SIG-M5 (cell line): ENCODE measurements around the gene TMEM273.

Experiments
- DNase-seq: peaks from one replicate; lab custom pipeline; 2025; lab: John Stamatoyannopoulos, UW

Gene TMEM273

GRCh38 chr10:49176310-49177268 lies 11.6 kb downstream of the TMEM273 start:
- DNase-seq: no peak

DNA sequence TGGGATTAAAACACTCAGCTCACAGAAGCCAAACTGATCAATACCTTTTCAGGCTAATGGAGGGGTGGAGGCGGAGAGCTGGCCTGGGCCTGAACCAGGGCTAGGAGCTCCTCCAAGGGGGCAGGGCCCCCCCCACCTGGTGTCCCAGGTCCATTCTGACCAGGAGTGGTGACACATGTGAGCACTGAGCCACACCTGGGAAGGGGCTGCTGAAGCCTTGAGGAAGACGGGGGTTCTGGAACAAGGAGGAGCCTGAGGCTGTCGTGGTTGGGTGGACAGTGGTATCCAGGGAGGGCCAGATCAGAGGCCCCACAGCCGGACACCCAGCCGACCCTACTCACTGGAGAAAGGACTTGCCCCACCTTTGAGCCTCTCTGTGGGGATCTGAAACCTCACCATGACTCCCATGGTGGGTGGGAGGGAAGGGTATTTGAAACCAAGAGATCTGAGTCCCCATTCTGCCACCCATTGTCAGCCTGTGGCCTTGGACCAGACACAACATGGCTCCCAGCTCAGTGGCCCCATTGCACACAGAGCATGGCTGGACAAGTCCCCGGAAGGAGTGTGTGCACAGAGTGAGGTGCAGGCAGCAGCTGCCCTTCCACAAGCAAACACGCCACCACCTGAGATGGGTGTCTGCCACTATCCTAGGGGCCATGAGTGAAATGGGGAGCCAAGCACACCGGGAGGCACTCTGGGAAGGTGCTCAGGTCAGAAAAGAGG lies 12.4 kb downstream of the TMEM273 start:
- DNase-seq: no peak

DNA sequence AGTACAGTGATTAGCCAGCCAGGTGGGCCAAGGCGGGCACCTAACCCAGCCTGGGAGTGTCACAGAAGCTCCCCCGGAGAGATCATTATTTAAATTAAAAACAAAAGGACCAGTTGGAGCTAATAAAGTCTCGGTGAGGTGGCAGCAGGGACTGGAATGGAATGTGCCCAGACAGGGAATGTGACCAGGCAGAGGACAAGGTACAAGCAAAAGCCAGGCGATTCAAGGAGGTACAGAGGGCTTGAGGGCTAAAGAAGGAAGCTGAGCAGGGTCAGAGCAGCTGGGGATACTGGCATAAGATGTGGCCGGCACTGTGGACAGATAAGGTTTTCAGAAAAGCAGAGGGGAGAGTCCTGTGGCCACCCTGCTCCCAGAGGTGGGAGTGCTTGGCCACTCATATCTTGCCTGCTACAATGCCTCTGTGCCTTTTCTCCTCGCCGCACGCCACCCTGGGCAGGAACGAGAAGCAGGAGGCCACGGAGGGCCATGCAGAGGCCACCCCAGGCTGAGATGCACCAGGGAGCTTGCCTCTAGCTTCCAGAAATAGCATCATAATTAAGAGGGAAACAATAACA lies 13.2 kb downstream of the TMEM273 start:
- DNase-seq: no peak

DNA sequence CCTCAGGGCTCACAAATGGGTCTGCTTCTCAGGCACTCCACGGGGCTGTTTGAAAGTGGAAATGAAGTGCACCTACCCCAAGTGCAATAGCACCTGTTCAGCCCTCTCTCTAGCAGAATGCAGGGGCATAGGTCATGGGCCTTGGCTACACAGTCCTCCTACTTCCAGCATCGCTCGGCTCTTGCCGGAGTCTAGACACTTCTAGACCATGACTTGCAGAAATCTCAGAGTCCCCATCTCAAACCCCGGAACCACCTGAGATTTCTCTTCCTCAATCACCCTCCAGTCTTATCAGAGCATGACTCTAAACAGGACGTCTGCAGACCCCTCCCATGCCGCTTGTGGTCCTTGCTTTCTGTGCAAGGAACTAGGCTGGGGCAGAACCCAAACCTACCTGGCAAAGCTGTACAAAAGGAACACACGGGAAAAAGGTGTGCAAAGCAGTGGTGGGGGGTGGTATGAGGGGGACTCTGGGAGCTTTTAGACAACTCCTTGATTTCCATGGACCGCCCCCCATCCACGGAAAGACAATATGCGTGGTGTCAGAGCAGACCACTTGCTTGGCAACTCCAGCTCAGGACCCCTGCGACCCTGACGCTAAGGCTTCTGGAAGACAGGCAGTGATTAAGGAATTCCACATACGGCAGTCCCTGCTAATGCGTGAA lies 13.8 kb downstream of the TMEM273 start:
- no peak for DNase-seq

- no peak for DNase-seq
These were observed 14.3 kb downstream of the TMEM273 start for GRCh38 chr10:49173853-49174252.

GRCh38 chr10:49173201-49173772 lies 14.9 kb downstream of the TMEM273 start:
- DNase-seq: no peak

GRCh38 chr10:49172777-49173132 lies 15.4 kb downstream of the TMEM273 start:
- DNase-seq: no peak

GRCh38 chr10:49172061-49172776 lies 16.0 kb downstream of the TMEM273 start:
- no peak for DNase-seq

DNA sequence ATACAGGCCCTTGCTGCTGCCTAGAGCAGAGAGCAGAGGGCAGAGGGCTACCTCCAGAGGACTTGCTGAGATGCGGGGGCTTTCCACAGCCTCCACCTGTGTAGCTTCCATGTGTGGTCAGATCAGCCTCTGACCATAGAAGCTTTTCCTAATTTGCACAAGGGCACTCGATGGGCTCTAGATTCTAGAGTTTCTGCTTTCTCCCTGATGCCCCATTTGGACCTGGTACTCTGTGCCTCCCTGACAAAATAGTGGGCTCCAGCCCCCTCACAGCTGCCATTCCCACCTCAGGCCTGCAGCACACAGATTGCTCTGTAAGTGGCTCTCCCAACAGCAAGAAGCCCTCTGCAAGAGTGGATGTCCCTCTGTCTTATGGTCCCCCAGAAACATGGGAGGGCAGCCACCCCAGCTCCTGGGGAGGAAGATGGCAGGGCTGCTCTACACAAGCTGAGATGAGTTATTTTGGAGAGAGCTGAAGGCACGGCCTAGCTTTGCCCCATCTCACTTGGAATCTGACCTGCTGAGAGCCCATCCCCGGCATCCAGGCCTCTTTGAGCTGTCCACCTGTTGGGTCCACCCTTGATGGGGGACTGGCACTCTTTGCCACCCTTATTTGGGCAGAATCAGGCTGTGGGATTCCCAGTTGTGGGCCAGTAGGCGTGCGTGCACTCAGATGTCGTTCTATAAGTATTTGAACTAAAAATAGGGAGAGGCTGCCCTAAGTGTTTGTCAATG lies 16.7 kb downstream of the TMEM273 start:
- DNase-seq: no peak

GRCh38 chr10:49170632-49171325 lies 17.4 kb downstream of the TMEM273 start:
- DNase-seq: no peak

GRCh38 chr10:49169776-49170175 lies 18.4 kb downstream of the TMEM273 start:
- DNase-seq: no peak

- DNase-seq: no peak
These were observed 19.2 kb downstream of the TMEM273 start for GRCh38 chr10:49168831-49169500.

GRCh38 chr10:49168171-49168540 lies 20.0 kb downstream of the TMEM273 start:
- DNase-seq: no peak

GRCh38 chr10:49167425-49168170 lies 20.6 kb downstream of the TMEM273 start:
- no peak for DNase-seq

- DNase-seq: no peak
These were observed 21.4 kb downstream of the TMEM273 start for GRCh38 chr10:49166484-49167400.

DNA sequence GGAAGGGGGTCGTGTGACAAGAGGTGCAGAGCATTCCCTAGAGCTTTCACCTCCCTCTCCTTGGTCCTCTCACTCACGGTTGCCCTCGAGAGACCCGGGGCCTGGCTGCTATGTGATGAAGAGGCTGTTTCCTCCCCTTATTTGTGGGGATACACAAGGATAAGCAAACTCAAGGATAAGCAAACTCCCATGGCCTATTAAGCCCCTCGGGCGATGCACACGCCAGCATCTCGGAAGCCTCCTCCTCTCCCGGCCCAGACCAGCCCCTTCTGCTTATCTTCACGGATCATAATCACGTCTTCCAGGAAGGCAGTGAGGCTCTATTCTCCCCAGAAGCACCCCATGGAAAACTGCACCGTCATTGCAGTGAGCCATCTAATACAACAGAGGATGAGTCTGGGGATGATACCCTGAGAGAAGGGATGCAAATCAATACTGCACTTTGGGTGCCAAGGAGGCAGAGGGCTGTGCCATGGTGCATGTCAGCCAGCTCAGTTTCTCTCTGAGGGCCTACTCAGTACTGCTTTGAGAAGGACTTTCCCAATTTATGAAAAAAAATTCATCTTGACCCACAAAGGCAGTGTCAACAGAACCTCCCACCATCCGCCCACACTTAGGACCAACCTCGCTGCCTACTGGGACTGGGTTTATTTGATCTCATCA lies 22.2 kb downstream of the TMEM273 start:
- DNase-seq: no peak

DNA sequence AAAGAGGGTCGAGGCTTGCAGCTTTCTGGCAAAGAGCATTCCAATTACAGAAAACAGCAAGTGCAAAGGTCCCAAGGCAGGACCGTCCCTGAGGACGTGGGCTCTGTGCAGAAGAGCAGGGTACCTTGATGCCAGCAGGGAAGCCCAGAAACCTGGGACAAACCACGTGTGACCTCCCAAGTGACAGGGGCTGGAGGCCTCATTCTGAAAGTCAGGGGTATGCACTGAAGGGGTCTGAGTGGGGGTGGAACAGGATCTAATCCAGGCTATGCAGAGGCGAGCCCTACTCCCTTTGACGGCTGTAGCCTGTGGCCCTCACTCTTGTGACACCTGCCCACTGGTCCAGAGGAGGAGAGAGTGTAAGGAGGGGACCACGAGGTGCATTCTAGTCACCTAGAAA lies 22.9 kb downstream of the TMEM273 start:
- no peak for DNase-seq
